GM19240 (cell line): ENCODE results near the gene RARS1.
A peak's percentile ranks its signal among the peaks of the same experiment; 100 is the strongest.
"Not testable (repeated sequence)": the region's sequence is repeated elsewhere in the genome, so short reads cannot be mapped to it uniquely, and the experiment has no call there.

Experiments used
- DNase-seq: peaks from one replicate; pipeline ENCODE4 v3.0.0; 2011; ENCODE audit warnings: low spot score; ENCODE audit not compliant: insufficient read length

RARS1 gene

GRCh38 chr5:168480601-168481000 lies 5.7 kb upstream of the RARS1 start:
- no peak for DNase-seq

- peak; percentile 78 for DNase-seq
These were observed 4.9 kb upstream of the RARS1 start for GRCh38 chr5:168481330-168481788.

GRCh38 chr5:168482361-168482760 lies 3.9 kb upstream of the RARS1 start:
- DNase-seq, result no peak

GRCh38 chr5:168489059-168489458 lies 2.8 kb downstream of the RARS1 start:
- no peak for DNase-seq

- no peak for DNase-seq
These were observed 7.8 kb downstream of the RARS1 start for GRCh38 chr5:168494057-168494555.

GRCh38 chr5:168502563-168503237 lies 16.4 kb downstream of the RARS1 start:
- DNase-seq, result no peak

- no peak for DNase-seq
These were observed 27.7 kb downstream of the RARS1 start for GRCh38 chr5:168513861-168514428.

GRCh38 chr5:168525856-168526255 lies 39.6 kb downstream of the RARS1 start:
- no peak for DNase-seq

GRCh38 chr5:168527756-168528295 lies 41.6 kb downstream of the RARS1 start:
- DNase-seq, result no peak

GRCh38 chr5:168528521-168529373 lies 42.5 kb downstream of the RARS1 start, which contains the start of gene FBLL1:
TSS of gene FBLL1 (plus strand) at chr5:168529305. CDS start at chr5:168529505, 200 bp downstream.
- no peak for DNase-seq

GRCh38 chr5:168529374-168530234 lies 43.3 kb downstream of the RARS1 start:
- DNase-seq, result no peak

GRCh38 chr5:168530621-168531150 lies 44.4 kb downstream of the RARS1 start:
- DNase-seq, result no peak

GRCh38 chr5:168531191-168531590 lies 44.9 kb downstream of the RARS1 start:
- DNase-seq, result no peak

GRCh38 chr5:168531987-168532864 lies 46.0 kb downstream of the RARS1 start:
- DNase-seq, result no peak

- DNase-seq, result not testable (repeated sequence)
These were observed 48.1 kb downstream of the RARS1 start for GRCh38 chr5:168534351-168534750.

GRCh38 chr5:168537176-168537575 lies 50.9 kb downstream of the RARS1 start:
- no peak for DNase-seq

GRCh38 chr5:168549554-168549953 lies 63.3 kb downstream of the RARS1 start:
- no peak for DNase-seq

GRCh38 chr5:168550656-168551055 lies 64.4 kb downstream of the RARS1 start:
- DNase-seq, result no peak

GRCh38 chr5:168552146-168552545 lies 65.9 kb downstream of the RARS1 start:
- no peak for DNase-seq
